ENCODE measurements around the gene EPS15.

GRCh38 chr1:51443555-51443954 lies 75.5 kb downstream of the EPS15 start:
- TF ChIP-seq CTCF (IDR thresholded peaks at IDR 0.05) (no peak), POLR2AphosphoS5 (IDR thresholded peaks at IDR 0.05) (no peak)

All from gastroesophageal sphincter (tissue), 3 donors.